Stomach (tissue), 19 donors: ENCODE data around the gene GATA3. TPM values are rescaled to one million over a fixed set of nuclear protein-coding genes. Genes with fewer than 3 reads are reported as not detected.
A peak's percentile ranks its signal among the peaks of the same experiment; 100 is the strongest.

Experiments used
- DNase-seq, 2 donors: peaks; one replicate each; pipeline versions ENCODE4 v3.0.0 to v3.0.0-alpha.2; 2013 to 2019
- H3K27ac ChIP-seq, 5 donors: fragments of 200-600 bp in 4 of 5; sonication (generic) in 4 of 5; one replicate each; pipeline ENCODE4 v1.5.1; 2013 to 2019; ENCODE audit warnings: mild to moderate bottlenecking in 1 of 5, moderate library complexity in 1 of 5
- H3K27me3 ChIP-seq, 3 donors: fragments of 200-600 bp; sonication (generic); one replicate each; pipeline ENCODE4 v1.5.1; 2017 to 2019; ENCODE audit warnings: mixed run types in 1 of 3
- H3K36me3 ChIP-seq, 4 donors: fragments of 200-600 bp; sonication (generic); 1 replicate in 3 of 4; 2 replicates in 1 of 4; pipeline ENCODE4 v1.5.1; 2016 to 2019
- H3K4me1 ChIP-seq, 4 donors: fragments of 200-600 bp; sonication (generic); one replicate each; pipeline ENCODE4 v1.5.1; 2016 to 2019
- H3K4me3 ChIP-seq, 4 donors: fragments of 200-600 bp; sonication (generic) in 3 of 4; one replicate each; pipeline ENCODE4 v1.5.1; 2016 to 2019; ENCODE audit warnings: mild to moderate bottlenecking in 1 of 4
- H3K9me3 ChIP-seq, 4 donors: fragments of 200-600 bp; sonication (generic); one replicate each; pipeline ENCODE4 v1.5.1; 2016 to 2019
- EP300 ChIP-seq: sonication (generic); formaldehyde crosslinking; IDR thresholded peaks from one replicate; pipeline ENCODE4 v1.6.1; 2017; ENCODE audit warnings: antibody characterized with exemption
- POLR2A ChIP-seq, 4 donors: fragments of 450-650 bp; IDR thresholded peaks; one replicate each; pipeline ENCODE4 v1.6.1; 2016; ENCODE audit warnings: antibody characterized with exemption in 4 of 4, control low read depth in 2 of 4, mild to moderate bottlenecking in 1 of 4, moderate library complexity in 1 of 4
- POLR2AphosphoS5 ChIP-seq, 3 donors: sonication (generic); formaldehyde crosslinking; IDR thresholded peaks; one replicate each; pipeline ENCODE4 v1.6.1; 2016; ENCODE audit warnings: antibody characterized with exemption in 3 of 3
- WGBS, 5 donors: extraction: QIAGEN DNeasy Blood & Tissue Kit in 3 of 5; methylation state at CpG; one replicate each; pipeline versions ENCODE4 v1.1.5 to v1.1.7; 2013 to 2018; 5-methylcytosine and 5-hydroxymethylcytosine counted together
- intact Hi-C: fragments of 100-400 bp; cut with DNase I; formaldehyde crosslinking; loops from one replicate; pipeline ENCODE4 v1.15.1; 2023; ENCODE audit warnings: low total_unique reads
- long read RNA-seq, 10 donors: transcript quantifications; one replicate each; lab custom pipeline, GENCODE V29; 2026
- polyA plus RNA-seq, 3 donors: library from polyadenylated mRNA; stranded (reverse); fragments of 200-250 nt; gene quantifications; one replicate each; pipeline ENCODE4 v1.2.3, GENCODE V29; 2013
- total RNA-seq, 5 donors: library from RNA; depleted of rRNA; stranded (reverse); fragments of >200 nt; gene quantifications; one replicate each; pipeline versions ENCODE4 v1.1.0 to v1.2.3, GENCODE V29; 2014 to 2016
- TF ChIP-seq, protein P1 (sequence below), 7 experiments: fragments of 450-650 bp in 4 of 7; fragments of 200-600 bp in 3 of 7; sonication (generic) in 3 of 7; IDR thresholded peaks; one replicate each; pipeline ENCODE4 v1.5.1; 2016 to 2019; ENCODE audit warnings: antibody characterized with exemption in 7 of 7, control low read depth in 2 of 7, mild to moderate bottlenecking in 1 of 7
- donor health status: healthy with polysubstance abuse.
- donor health status: Bipolar disorder and iron deficiency.
- donor health status: healthy.

Gene GATA3
- total RNA-seq (1 to 10 TPM in 1 of 5 donors, under 1 TPM in 2, not detected in 2; 0.14 to 1.2 (median 0.18) TPM), polyA plus RNA-seq (under 1 TPM; 0.12 to 0.46 (median 0.18) TPM)
- long read RNA-seq, donor 1, result 0 reads
- long read RNA-seq, donor 2, result 0 reads
- long read RNA-seq, donor 3, result 0 reads
- long read RNA-seq, donor 4, result 0 reads
- long read RNA-seq, donor 5, result 0 reads
- long read RNA-seq, donor 6, partial matches to known transcripts, result 0 of 1 reads
- long read RNA-seq, donor 6, other reads (novel, unspliced or antisense), result 0 of 1 reads
- long read RNA-seq, donor 7, partial matches to known transcripts, result 0 of 1 reads
- long read RNA-seq, donor 7, other reads (novel, unspliced or antisense), result 0 of 1 reads
- long read RNA-seq, donor 8, result 0 reads
- long read RNA-seq, donor 9, partial matches to known transcripts, result 0 of 1 reads
- long read RNA-seq, donor 9, other reads (novel, unspliced or antisense), result 0 of 1 reads
- long read RNA-seq, donor 10, result 0 reads

GRCh38 chr10:8054494-8055407, at the start of gene GATA3:
GATA3 (plus strand) TSS chr10:8054688; CDS start chr10:8055656, 968 bp downstream.
- WGBS, 5 donors, result 2 to 4% (median 3%) methylated on average over 46 to 65 of the region's 65 CpGs
- Histone ChIP-seq H3K4me3 (peak within 1 kb of the TSS; percentile 38 to 68 (median 57)), H3K27ac (peak within 1 kb of the TSS in 4 of 5 donors; percentile 44 to 58 (median 52)), H3K4me1 (peaks cover 55 to 64% (median 60%) of the 10 kb centered on the region in 4 donors), H3K27me3 (peaks cover 53 to 99% (median 79%) of the 10 kb centered on the region in 3 donors), H3K36me3 (no peaks in the 10 kb centered on the region), H3K9me3 (no peaks in the 10 kb centered on the region)
- DNase-seq, result peak; percentile 64 to 82
- TF ChIP-seq EP300, result no peak
- TF ChIP-seq POLR2AphosphoS5 (IDR thresholded peaks at IDR 0.05), result peak in 1 of 3 donors; percentile 7
- intact Hi-C loops, result no loop called here

DNA sequence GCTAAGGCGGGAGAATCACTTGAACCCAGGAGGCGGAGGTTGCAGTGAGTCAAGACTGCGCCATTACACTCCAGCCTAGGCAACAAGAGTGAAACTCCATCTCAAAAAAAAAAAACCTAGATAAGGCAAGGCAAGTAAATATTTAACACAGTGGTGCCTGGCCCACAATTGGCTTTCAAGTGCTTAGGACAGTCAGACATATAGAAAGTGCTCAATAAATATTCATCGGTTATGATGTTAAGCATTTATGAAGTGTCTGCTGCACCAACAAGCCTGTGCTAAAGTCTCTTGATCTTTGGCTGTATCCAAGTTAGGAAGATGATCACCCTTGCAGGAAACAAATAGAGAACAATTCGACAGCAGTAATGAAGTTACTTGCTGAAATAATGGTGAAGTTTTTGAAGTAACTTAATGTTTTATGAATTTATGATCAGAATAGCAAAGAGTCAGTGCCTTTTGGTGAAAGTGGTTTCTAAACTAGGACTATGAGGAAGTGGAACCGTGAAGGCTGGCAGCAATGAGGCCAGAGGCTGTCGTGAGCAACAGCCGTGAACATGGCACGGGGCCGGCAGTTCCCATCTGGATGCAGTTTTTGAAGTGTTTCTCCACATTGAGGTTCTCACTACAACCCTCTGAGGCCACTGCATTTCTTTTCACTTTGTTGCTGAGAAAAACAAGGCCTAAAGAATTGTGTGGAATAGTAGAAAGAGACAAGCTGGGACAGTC, 48.1 kb upstream of the GATA3 start:
- TF ChIP-seq EP300 (no peak), POLR2AphosphoS5 (IDR thresholded peaks at IDR 0.05) (no peak), POLR2A (IDR thresholded peaks at IDR 0.05) (no peak)
- TF ChIP-seq, protein P1, sequence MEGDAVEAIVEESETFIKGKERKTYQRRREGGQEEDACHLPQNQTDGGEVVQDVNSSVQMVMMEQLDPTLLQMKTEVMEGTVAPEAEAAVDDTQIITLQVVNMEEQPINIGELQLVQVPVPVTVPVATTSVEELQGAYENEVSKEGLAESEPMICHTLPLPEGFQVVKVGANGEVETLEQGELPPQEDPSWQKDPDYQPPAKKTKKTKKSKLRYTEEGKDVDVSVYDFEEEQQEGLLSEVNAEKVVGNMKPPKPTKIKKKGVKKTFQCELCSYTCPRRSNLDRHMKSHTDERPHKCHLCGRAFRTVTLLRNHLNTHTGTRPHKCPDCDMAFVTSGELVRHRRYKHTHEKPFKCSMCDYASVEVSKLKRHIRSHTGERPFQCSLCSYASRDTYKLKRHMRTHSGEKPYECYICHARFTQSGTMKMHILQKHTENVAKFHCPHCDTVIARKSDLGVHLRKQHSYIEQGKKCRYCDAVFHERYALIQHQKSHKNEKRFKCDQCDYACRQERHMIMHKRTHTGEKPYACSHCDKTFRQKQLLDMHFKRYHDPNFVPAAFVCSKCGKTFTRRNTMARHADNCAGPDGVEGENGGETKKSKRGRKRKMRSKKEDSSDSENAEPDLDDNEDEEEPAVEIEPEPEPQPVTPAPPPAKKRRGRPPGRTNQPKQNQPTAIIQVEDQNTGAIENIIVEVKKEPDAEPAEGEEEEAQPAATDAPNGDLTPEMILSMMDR (IDR thresholded peaks at IDR 0.05), result no peak
- DNase-seq, result no peak
- intact Hi-C loops, result no loop called here
- Histone ChIP-seq H3K27me3 (no peaks in the 10 kb centered on the region), H3K9me3 (peaks cover 0 to 35% (median 11%) of the 10 kb centered on the region in 4 donors), H3K36me3 (peaks cover 9 to 43% (median 29%) of the 10 kb centered on the region in 4 donors), H3K27ac (no peak overlapping the region), H3K4me3 (no peak overlapping the region), H3K4me1 (no peaks in the 10 kb centered on the region)
- WGBS, 5 donors, result 82 to 97% (median 92%) methylated on average over 10 of the region's 10 CpGs

DNA sequence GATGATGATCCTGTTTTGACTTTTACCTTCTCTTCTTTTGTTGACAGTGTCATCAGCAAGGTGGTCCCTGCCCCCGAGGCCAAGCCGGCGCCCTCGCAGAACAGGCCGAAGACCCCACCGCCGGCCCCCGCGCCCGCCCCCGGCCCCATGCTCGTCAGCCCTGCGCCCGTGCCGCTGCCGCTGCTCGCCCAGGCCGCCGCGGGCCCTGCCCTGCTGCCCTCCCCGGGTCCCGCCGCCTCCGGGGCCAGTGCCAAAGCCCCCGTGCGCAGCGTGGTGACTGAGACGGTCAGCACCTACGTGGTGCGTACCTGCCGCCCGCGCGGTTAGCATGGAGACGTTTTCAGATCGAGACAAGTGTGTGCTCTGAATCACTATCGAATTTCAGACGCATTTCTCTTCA, 45.5 kb upstream of the GATA3 start:
- Histone ChIP-seq H3K4me3 (no peak overlapping the region), H3K36me3 (peaks cover 9 to 51% (median 37%) of the 10 kb centered on the region in 4 donors), H3K27me3 (no peaks in the 10 kb centered on the region), H3K4me1 (peaks cover 0 to 9% (median 0%) of the 10 kb centered on the region in 4 donors), H3K9me3 (peaks cover 0 to 13% (median 7%) of the 10 kb centered on the region in 4 donors), H3K27ac (no peak overlapping the region)
- intact Hi-C loops, result no loop called here
- no peak for TF ChIP-seq EP300
- TF ChIP-seq POLR2AphosphoS5 (IDR thresholded peaks at IDR 0.05), result no peak
- TF ChIP-seq POLR2A (IDR thresholded peaks at IDR 0.05), result no peak
- TF ChIP-seq, protein P1 (IDR thresholded peaks at IDR 0.05), result no peak
- no peak for DNase-seq
- 96 to 98% (median 98%) methylated on average over 36 to 38 of the region's 38 CpGs for WGBS, 5 donors

DNA sequence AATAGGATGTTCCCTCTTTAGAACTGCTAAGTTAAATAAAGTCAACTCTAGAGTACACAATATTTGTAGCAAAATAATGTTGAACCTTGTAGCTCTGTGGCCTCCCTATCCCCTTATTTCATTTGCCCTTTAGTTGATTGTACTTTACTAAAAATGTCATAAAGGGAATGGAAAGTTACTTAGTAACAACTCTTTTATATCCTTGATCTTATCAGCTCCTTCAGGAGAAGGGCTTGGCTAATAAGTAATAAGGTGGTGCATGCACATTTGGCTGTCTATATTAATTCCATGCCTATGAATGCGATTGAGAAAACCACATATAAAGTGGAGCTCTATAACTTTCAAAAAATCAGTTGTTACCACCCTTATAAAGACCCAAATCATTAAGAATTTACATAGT, 41.5 kb upstream of the GATA3 start:
- no peaks in the 10 kb centered on the region for H3K27me3 ChIP-seq
- no peaks in the 10 kb centered on the region for H3K9me3 ChIP-seq
- H3K4me1 ChIP-seq, result peaks cover 0 to 9% (median 0%) of the 10 kb centered on the region in 4 donors
- 30 to 60% (median 46%) methylated on average over 1 of the region's 1 CpG for WGBS, 5 donors
- no peak for DNase-seq
- TF ChIP-seq EP300, result no peak
- TF ChIP-seq, protein P1 (IDR thresholded peaks at IDR 0.05), result no peak
- TF ChIP-seq POLR2AphosphoS5 (IDR thresholded peaks at IDR 0.05), result no peak
- no peak for TF ChIP-seq POLR2A (IDR thresholded peaks at IDR 0.05)
- peak overlapping the region in 3 of 5 donors; percentile 7 to 35 (median 30) for H3K27ac ChIP-seq
- H3K4me3 ChIP-seq, result no peak overlapping the region
- H3K36me3 ChIP-seq, result peaks cover 14 to 66% (median 54%) of the 10 kb centered on the region in 4 donors
- intact Hi-C loops, result no loop called here
